Stimulated activated CD4-positive, alpha-beta T cell treated with anti-CD3 and anti-CD28 coated beads, Interleukin-15, amount 100 ng/mL, for 48 hours (primary cell): Measurements from ENCODE around the gene PTGR2.
"Not testable (repeated sequence)": the region's sequence is repeated elsewhere in the genome, so short reads cannot be mapped to it uniquely, and the experiment has no call there.

Source experiments
- DNase-seq, 2 donors: peaks; one replicate each; pipeline ENCODE4 v3.0.0-alpha.2; 2020; ENCODE audit warnings: low read depth in 2 of 2

PTGR2 gene

DNA sequence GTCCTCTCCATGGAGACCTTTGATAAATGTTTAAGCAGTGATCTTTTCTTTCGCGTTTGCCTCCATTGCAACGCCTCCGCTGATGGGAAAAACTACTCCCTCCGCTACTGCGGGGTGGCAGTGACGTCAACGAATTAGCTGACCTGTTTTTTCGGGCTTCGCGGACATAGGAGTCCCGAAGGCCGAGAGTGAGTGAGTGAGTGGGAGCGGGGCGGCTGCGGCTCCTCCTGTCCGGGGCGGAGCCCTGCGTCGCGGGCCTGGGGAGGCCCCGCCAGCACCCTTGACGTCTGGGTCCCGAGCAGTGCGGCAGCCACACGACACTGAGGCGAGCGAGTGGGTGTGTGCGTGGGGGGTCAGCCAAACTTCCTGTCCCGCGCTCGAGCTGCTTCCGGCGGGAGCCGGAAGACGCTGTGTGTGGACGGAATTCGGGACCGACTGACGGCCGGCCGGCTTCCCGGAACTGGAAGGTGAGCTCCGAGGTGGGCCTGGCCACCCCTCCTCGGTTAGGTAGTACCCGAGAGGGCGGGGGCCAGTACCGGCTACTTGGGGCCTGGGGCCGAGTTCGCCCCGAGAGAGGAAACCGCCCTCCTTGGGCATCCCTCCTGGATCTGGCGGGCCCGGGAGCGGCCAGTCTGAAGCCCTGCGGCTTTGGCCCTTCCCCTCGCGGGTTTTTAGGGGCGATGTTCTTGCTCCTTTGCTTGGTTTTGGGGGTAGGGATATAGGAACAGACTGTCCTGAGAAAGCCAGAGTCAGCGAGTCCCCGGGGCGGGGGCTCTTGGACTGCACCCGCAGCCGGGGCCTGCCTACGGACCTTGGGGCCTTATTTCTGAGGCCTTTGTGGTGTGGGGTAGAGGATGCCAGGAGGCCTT, 35.1 kb downstream of the PTGR2 start, which contains the start of gene ZNF410:
TSS of gene ZNF410 (plus strand) at position 411 of the 869 bp plus-strand sequence. CDS start 5,317 bp downstream, outside the sequence.
- peak; percentile 91 to 94 for DNase-seq

DNA sequence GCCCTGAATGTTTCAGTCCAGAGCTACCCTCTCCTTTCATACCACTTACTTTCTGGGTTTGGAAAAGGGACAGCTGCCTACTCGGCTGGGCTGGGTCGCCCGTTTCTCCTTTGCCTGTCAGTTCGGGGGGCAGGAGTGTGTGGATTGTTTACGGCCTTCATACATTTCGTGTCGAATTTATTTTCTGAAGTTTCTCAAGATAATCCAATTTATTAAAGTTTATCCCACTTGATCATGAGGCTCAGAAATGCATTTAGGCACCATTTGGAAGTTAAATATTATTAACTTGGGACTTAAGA, 35.6 kb downstream of the PTGR2 start:
- peak in 1 of 2 donors; percentile 2 for DNase-seq

DNA sequence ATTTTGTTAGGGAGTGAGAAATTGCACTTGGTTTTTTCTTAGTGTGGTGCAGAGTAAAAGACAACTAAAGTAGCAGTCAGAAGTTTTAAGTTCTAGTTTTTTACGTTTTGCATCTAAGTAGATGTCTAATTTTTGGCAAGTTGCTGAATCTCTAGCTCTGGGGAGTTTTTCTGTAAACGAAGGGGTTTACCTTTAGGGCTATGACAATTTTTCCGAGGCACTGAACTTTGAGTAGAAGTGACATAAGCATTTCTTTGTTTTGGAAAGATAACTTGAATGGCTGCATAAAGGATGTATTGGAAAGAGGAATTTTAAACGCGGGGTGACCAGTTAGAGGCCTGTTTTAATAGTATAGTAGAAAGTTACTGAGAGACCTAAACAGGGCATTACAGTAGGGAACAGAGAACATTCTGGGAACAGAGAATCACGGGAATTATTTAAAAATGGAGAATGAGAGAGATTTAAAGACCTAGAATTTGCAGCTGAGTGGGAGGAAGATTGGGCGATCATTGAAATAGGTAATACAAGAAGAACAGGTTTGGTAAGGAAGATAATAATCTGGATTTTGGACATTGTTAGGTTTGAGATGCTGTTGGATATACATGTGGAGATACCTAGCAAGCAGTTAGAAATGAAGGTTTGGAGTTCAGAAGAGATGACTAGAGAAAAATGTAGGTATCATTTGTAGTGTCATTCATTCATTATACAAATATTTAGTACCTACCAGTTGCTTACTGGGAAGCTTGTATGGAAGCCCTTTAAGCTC, 36.2 kb downstream of the PTGR2 start:
- DNase-seq, result no peak

DNA sequence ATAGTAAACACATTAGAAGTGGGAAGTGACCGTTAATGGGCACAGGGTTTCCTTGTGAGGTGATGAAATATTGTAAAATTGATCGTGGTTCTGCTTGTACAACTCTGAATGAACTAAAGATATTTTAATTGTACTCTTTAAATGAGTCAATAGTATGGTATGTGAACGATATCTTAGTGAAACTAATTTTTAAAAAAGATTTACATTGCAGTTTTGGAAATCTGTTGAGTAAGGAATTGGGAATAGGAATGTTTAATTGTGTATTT, 36.8 kb downstream of the PTGR2 start:
- no peak for DNase-seq

DNA sequence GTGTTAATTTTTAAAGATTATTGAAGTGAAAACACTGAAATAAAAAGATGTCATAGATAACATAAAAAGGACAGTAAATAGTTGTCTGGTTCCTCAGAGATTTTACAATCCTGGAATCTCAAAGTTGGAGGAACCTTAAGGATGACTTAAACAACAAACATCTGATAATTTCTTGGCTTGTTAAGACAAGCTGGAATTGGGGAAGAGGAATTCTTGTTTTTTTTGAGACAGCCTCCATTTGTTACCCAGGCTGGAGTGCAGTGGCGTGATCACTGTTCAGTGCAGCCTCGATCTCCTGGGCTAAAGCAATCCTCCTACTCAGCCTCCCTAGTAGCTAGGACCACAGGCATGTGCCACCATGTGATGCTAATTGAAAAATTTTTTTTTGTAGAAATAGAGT, 37.3 kb downstream of the PTGR2 start:
- DNase-seq, result no peak

DNA sequence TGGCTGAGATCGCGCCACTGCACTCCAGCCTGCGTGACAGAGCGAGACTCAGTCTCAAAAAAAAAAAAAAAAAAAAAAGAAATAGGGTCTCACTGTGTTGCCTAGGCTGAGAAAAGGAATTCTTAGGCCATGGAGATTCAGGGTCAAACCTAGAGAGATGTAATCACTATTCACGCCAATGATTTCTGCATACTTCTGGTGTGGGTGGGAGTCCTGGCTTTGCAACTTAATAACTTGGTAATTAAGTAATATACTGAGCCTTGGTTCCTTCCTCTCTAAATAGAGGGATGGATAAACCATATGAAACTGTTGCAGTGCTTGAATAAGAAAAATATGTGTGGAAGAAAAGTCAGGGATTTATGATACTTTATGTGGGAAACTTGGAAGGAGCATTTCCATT, 37.7 kb downstream of the PTGR2 start:
- no peak for DNase-seq

DNA sequence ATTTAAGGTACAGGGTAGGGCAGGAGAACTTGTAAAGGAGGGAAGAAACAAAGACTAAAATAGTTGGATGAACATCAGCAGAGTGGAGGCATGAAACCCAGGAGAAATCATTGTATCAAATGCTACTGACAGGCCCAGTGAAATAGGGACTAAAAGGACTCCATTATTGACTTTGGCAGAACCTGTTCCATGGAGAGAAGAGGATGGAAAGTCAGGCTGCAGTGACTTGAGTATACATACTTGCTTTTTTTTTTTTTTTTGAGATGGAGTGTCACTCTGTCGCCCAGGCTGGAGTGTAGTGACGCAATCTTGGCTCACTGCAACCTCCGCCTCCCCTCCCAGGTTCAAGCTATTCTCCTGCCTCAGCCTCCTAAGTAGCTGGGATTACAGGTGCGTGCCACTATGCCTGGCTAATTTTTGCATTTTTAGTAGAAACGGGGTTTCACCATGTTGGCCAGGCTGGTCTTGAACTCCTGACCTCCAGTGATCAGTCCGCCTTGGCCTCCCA, 42.6 kb downstream of the PTGR2 start:
- DNase-seq, result not testable (repeated sequence)

DNA sequence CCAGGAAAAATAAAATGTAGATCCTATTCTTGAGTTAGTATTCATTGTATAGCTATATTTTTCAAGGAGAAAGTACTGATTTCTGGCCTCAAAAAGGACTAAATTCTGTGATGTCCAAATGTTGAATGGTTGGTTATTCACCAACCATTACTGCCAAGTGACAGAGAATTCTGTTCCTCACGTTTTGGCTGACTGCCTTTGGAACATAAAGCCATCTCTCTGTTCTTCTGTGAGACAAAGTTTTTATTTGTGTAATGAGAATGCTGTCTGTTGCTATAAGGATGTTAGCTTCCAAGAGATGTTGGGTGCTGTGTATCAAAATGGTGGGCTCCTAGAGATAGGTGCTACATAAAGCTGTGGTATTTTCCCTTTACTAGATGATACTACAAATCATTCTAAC, 44.3 kb downstream of the PTGR2 start:
- no peak for DNase-seq

DNA sequence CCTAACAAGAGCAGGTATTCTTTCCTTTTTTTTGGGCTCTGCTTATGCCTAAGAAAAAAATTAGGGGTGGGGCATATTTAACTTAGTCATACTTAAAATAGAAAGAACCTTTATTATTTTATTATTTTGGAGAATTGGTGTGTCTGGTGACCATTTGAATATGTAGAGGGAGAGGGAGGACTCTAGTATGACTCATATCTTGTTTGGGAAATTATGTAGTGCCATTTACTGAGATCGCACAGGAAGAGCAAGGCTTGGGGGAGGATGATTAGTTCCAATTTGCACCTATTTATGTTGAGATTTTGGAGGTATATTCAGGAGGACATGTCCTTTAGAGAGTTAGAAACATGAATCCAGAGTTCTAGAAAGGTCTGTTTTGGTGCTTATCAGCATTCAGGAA, 44.9 kb downstream of the PTGR2 start:
- no peak for DNase-seq

DNA sequence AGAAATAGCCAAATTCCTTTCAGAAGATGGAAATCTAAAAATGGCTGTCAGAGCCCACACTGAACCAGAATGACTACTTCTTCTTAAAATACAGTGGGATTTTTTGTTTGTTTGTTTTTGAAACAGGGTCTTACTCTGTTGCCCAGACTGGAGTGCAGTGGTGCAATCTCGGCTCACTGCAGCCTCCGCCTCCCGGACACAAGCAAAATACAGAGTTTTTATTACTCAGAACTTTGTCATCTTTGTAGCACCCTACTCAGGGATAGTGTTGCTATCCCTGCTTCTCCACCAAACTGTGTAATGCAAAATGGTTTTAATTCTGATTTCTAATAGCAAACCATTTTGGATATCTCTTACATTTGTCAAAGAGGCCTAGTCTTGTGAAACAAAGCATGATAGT, 51.4 kb downstream of the PTGR2 start:
- no peak for DNase-seq

DNA sequence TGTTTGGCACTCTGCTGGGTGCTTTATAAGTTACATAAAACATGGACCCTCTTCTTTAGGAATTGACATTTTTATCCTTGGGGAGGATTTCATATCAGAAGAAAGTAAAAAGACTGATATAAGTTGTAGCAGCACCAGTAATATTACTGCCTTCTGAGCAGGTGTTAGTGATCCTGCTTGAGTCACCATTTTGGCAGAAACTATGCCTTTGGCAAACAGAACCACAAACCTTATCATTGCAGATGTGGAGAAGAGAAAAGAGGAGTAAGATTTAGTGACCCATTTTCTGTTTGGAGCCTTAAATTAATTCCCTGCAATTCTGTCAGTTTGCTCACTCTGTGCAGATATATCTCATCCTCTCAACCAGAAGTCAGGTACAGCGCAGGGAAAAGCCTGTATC, 58.0 kb downstream of the PTGR2 start:
- DNase-seq, result no peak

DNA sequence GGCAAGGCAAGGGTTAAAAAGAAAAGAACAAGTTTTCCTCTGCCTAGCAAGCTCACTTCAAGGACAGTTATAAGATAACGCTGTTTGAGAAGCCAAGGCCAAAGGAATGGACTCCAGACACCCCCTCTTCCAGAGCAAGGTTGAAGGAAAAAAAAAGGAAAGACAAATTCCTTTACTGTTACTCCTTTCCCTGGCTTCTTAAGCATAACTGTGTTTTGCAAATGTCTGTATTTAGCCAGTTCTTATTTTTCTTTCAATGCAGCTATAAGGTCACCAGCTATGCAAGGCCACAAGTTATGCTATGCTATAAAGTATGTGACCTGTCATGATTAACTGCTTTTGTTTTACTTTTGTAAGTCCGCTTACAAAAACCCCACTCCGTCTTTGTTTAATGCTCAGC, 61.6 kb downstream of the PTGR2 start:
- DNase-seq, result no peak

DNA sequence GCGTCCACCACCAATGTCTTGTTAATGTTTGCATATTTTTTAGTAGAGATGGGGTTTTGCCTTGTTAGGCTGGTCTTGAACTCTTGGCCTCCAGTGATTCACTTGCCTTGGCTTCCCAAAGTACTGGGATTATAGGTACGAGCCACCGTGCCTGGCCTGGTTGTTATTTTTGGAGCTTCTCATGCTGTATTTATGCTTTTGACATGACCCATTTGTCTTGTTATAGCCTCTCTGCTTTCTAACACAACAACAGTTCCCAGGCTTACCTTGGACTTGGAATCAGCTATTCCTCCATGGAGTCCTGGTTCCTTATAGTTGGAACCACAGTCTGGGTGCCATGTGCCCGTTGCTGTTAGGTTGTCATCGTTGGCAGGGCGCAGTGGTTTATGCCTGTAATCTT, 64.7 kb downstream of the PTGR2 start:
- no peak for DNase-seq

DNA sequence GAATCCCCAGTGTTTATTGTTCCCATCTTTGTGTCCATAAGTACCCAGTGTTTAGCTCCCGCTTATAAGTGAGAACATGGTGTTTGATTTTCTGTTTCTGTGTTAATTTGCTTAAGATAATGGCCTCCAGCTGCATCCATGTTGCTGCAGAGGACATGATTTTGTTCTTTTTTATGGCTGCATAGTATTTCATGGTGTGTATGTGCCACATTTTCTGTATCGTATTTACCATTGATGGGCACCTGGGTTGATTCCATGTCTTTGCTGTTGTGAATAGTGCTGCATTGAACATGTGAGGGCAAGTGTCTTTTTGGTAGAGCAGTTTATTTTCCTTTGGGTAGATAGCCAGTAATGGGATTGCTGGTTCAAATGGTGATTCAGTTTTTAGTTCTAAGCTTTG, 67.8 kb downstream of the PTGR2 start:
- not testable (repeated sequence) for DNase-seq

DNA sequence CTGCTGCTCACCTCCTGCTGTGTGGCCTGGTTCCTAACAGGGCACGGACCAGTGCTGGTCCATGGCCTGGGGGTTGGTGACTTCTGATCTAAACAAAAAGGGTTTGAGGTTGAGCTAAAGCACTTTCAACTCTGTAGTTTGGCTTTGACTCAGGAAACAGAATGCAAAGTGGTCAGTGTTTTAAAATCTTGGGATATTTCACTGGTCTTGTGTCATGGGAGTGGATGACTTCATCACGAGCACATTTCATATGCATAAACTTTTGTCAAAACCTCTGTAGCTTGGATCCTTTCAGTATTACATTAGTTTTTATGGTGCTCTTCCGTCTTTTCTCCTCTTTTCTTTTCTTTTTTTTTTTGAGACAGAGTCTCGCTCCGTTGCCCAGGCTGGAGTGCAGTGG, 72.7 kb downstream of the PTGR2 start:
- DNase-seq, result no peak
